Naive thymus-derived CD4-positive, alpha-beta T cell (primary cell): ENCODE data around the gene BDKRB2. TPM values are rescaled to one million over a fixed set of nuclear protein-coding genes. Genes with fewer than 3 reads are reported as not detected.

Experiments used
- ATAC-seq: fragments of 150-1000 bp; cut with Tn5 transposase; 2 replicates; pipeline ENCODE4 v1.10.0; 2021; ENCODE audit warnings: mild to moderate bottlenecking, moderate library complexity
- CTCF ChIA-PET: fragments of 350-600 bp; sonication (Branson Sonifier 250); formaldehyde crosslinking; loops from one replicate; lab custom pipeline; 2021; ENCODE audit warnings: antibody characterized with exemption; lab: Charles Lee
- POLR2A ChIA-PET: fragments of 350-600 bp; sonication (Branson Sonifier 250); formaldehyde crosslinking; loops from one replicate; lab custom pipeline; 2021; ENCODE audit warnings: antibody characterized with exemption, inconsistent platforms; lab: Charles Lee
- DNase-seq, 9 donors: peaks; one replicate each; pipeline versions ENCODE4 v3.0.0 to v3.0.0-alpha.2; 2020 to 2022; ENCODE audit warnings: mixed read lengths in 1 of 9
- H3K27ac ChIP-seq: one replicate; pipeline ENCODE4 v1.7.0; 2013; ENCODE audit warnings: mild to moderate bottlenecking, low read depth, low read length, moderate library complexity
- H3K27me3 ChIP-seq, 2 donors: one replicate each; pipeline ENCODE4 v1.7.0; 2013; ENCODE audit warnings: low read length in 2 of 2, mild to moderate bottlenecking in 2 of 2, moderate library complexity in 2 of 2; ENCODE audit not compliant: control insufficient read depth in 2 of 2, insufficient read depth in 2 of 2
- H3K36me3 ChIP-seq, 3 experiments: 1 replicate in 2 of 3; 2 replicates in 1 of 3; pipeline ENCODE4 v1.7.0; 2013; ENCODE audit warnings: low read length in 3 of 3, mild to moderate bottlenecking in 3 of 3, moderate library complexity in 1 of 3; ENCODE audit not compliant: insufficient read depth in 3 of 3, control insufficient read depth in 2 of 3
- H3K4me1 ChIP-seq, 2 donors: one replicate each; pipeline ENCODE4 v1.7.0; 2013; ENCODE audit warnings: low read length in 2 of 2, mild to moderate bottlenecking in 2 of 2, moderate library complexity in 1 of 2; ENCODE audit not compliant: control insufficient read depth in 2 of 2, insufficient read depth in 2 of 2
- H3K4me3 ChIP-seq: 2 replicates; pipeline ENCODE4 v1.7.0; 2013; ENCODE audit warnings: mild to moderate bottlenecking, low read length
- H3K9me3 ChIP-seq, 3 experiments: 1 replicate in 2 of 3; 2 replicates in 1 of 3; pipeline ENCODE4 v1.7.0; 2013; ENCODE audit warnings: low read length in 3 of 3; ENCODE audit not compliant: control insufficient read depth in 2 of 3
- H3K27ac Mint-ChIP-seq, 9 donors: one replicate each; pipeline ENCODE4 v1.8.0; 2020 to 2022; ENCODE audit warnings: mixed read lengths in 9 of 9, mild to moderate bottlenecking in 8 of 9, moderate library complexity in 5 of 9, inconsistent platforms in 2 of 9
- H3K27me3 Mint-ChIP-seq, 5 donors: one replicate each; pipeline ENCODE4 v1.8.0; 2021 to 2022; ENCODE audit warnings: mixed read lengths in 5 of 5, mild to moderate bottlenecking in 1 of 5
- H3K36me3 Mint-ChIP-seq, 5 donors: one replicate each; pipeline ENCODE4 v1.8.0; 2020 to 2022; ENCODE audit warnings: mixed read lengths in 5 of 5, mild to moderate bottlenecking in 3 of 5, inconsistent platforms in 1 of 5
- H3K4me1 Mint-ChIP-seq, 7 donors: one replicate each; pipeline ENCODE4 v1.8.0; 2020 to 2022; ENCODE audit warnings: mixed read lengths in 7 of 7, mild to moderate bottlenecking in 3 of 7, inconsistent platforms in 1 of 7
- H3K4me3 Mint-ChIP-seq, 10 donors: one replicate each; pipeline ENCODE4 v1.8.0; 2020 to 2022; ENCODE audit warnings: mild to moderate bottlenecking in 10 of 10, mixed read lengths in 10 of 10, moderate library complexity in 6 of 10, inconsistent platforms in 2 of 10
- H3K9me3 Mint-ChIP-seq, 11 donors: one replicate each; pipeline ENCODE4 v1.8.0; 2020 to 2022; ENCODE audit warnings: mixed read lengths in 11 of 11, mild to moderate bottlenecking in 4 of 11, inconsistent platforms in 1 of 11, moderate library complexity in 1 of 11
- intact Hi-C, 2 donors: fragments of 100-400 bp; cut with micrococcal nuclease; formaldehyde crosslinking; loops; one replicate each; pipeline ENCODE4 v1.15.1; 2023
- polyA plus RNA-seq, 2 donors: library from polyadenylated mRNA; unstranded; fragments of 300-500 nt; fragmentation: Illumina TruSeq; gene quantifications; one replicate each; pipeline ENCODE4 v1.2.3, GENCODE V29; 2021
- total RNA-seq, 6 experiments: library from RNA in 5 of 6; stranded (reverse) in 5 of 6; gene quantifications; 1 replicate in 5 of 6; 2 replicates in 1 of 6; pipeline ENCODE4 v1.2.3 and lab custom pipeline; 2021 to 2026

The BDKRB2 gene
- total and polyA plus RNA-seq, 7 experiments from 2014 or later, result 0.08 TPM; not detected in 6

- DNase-seq (no peak), ATAC-seq (no peak)
- Mint-ChIP-seq H3K27ac (no peak overlapping the region), H3K36me3 (no peaks in the 10 kb centered on the region), H3K4me1 (peaks cover 0 to 5% (median 0%) of the 10 kb centered on the region in 7 donors), H3K4me3 (no peak overlapping the region), H3K9me3 (peaks cover 0 to 13% (median 1%) of the 10 kb centered on the region in 11 donors), H3K27me3 (peaks cover 0 to 4% (median 0%) of the 10 kb centered on the region in 5 donors)
- ChIA-PET CTCF (no interaction called here), POLR2A (no interaction called here)
- no peaks in the 10 kb centered on the region for H3K27me3 ChIP-seq
- H3K4me3 ChIP-seq, result no peak overlapping the region
- no peaks in the 10 kb centered on the region for H3K9me3 ChIP-seq
- intact Hi-C loops, result no loop called here
- H3K27ac ChIP-seq, result no peak overlapping the region
- H3K4me1 ChIP-seq, result no peaks in the 10 kb centered on the region
- H3K36me3 ChIP-seq, result no peaks in the 10 kb centered on the region
These were observed 26.4 kb downstream of the BDKRB2 start for GRCh38 chr14:96231056-96231455.

GRCh38 chr14:96231526-96232130, 27.0 kb downstream of the BDKRB2 start:
- Histone ChIP-seq H3K27me3 (no peaks in the 10 kb centered on the region), H3K27ac (no peak overlapping the region), H3K9me3 (no peaks in the 10 kb centered on the region), H3K4me3 (no peak overlapping the region), H3K36me3 (no peaks in the 10 kb centered on the region), H3K4me1 (no peaks in the 10 kb centered on the region)
- H3K4me1 Mint-ChIP-seq, result peaks cover 0 to 5% (median 0%) of the 10 kb centered on the region in 7 donors
- CTCF ChIA-PET, result interaction anchor here (0.9 kb wide), 1 partner anchor 44 kb away, joined by 3 read pairs; no protein-coding TSS in a partner anchor
- intact Hi-C loops, result no loop called here
- H3K9me3 Mint-ChIP-seq, result peaks cover 0 to 13% (median 0%) of the 10 kb centered on the region in 11 donors
- POLR2A ChIA-PET, result no interaction called here
- no peaks in the 10 kb centered on the region for H3K36me3 Mint-ChIP-seq
- H3K27me3 Mint-ChIP-seq, result peaks cover 0 to 4% (median 0%) of the 10 kb centered on the region in 5 donors
- no peak overlapping the region for H3K27ac Mint-ChIP-seq
- no peak overlapping the region for H3K4me3 Mint-ChIP-seq
- no peak for DNase-seq
- no peak for ATAC-seq

GRCh38 chr14:96232506-96232905, 27.9 kb downstream of the BDKRB2 start:
- DNase-seq, result no peak
- Histone ChIP-seq H3K36me3 (no peaks in the 10 kb centered on the region), H3K4me1 (no peaks in the 10 kb centered on the region), H3K27me3 (no peaks in the 10 kb centered on the region), H3K4me3 (no peak overlapping the region), H3K27ac (no peak overlapping the region), H3K9me3 (no peaks in the 10 kb centered on the region)
- Mint-ChIP-seq H3K36me3 (no peaks in the 10 kb centered on the region), H3K27ac (no peak overlapping the region), H3K4me3 (no peak overlapping the region), H3K4me1 (peaks cover 0 to 5% (median 0%) of the 10 kb centered on the region in 7 donors), H3K27me3 (peaks cover 0 to 4% (median 0%) of the 10 kb centered on the region in 5 donors), H3K9me3 (peaks cover 0 to 11% (median 0%) of the 10 kb centered on the region in 11 donors)
- CTCF ChIA-PET, result interaction anchor here (0.9 kb wide), 1 partner anchor 43 kb away, joined by 3 read pairs; no protein-coding TSS in a partner anchor
- POLR2A ChIA-PET, result no interaction called here
- intact Hi-C loops, result no loop called here
- no peak for ATAC-seq

- H3K36me3 ChIP-seq, result no peaks in the 10 kb centered on the region
- Mint-ChIP-seq H3K4me1 (peaks cover 0 to 5% (median 0%) of the 10 kb centered on the region in 7 donors), H3K4me3 (no peak overlapping the region), H3K27ac (no peak overlapping the region), H3K36me3 (no peaks in the 10 kb centered on the region), H3K9me3 (peaks cover 0 to 3% (median 0%) of the 10 kb centered on the region in 11 donors), H3K27me3 (peaks cover 0 to 4% (median 0%) of the 10 kb centered on the region in 5 donors)
- H3K27me3 ChIP-seq, result peaks cover 0 to under 1% of the 10 kb centered on the region in 2 donors
- H3K9me3 ChIP-seq, result no peaks in the 10 kb centered on the region
- ChIA-PET POLR2A (no interaction called here), CTCF (no interaction called here)
- no peak for DNase-seq
- no peak overlapping the region for H3K4me3 ChIP-seq
- H3K27ac ChIP-seq, result no peak overlapping the region
- H3K4me1 ChIP-seq, result no peaks in the 10 kb centered on the region
- ATAC-seq, result no peak
- intact Hi-C loops, result no loop called here
These were observed 29.0 kb downstream of the BDKRB2 start for GRCh38 chr14:96233661-96234060.

GRCh38 chr14:96235426-96235825, 30.8 kb downstream of the BDKRB2 start:
- Mint-ChIP-seq H3K36me3 (no peaks in the 10 kb centered on the region), H3K9me3 (no peaks in the 10 kb centered on the region), H3K27ac (no peak overlapping the region), H3K4me1 (peaks cover 0 to 5% (median 0%) of the 10 kb centered on the region in 7 donors), H3K4me3 (no peak overlapping the region), H3K27me3 (peaks cover 0 to 5% (median 2%) of the 10 kb centered on the region in 5 donors)
- Histone ChIP-seq H3K27me3 (peaks cover 0 to 2% of the 10 kb centered on the region in 2 donors), H3K4me3 (no peak overlapping the region), H3K36me3 (no peaks in the 10 kb centered on the region), H3K27ac (no peak overlapping the region), H3K4me1 (no peaks in the 10 kb centered on the region), H3K9me3 (no peaks in the 10 kb centered on the region)
- intact Hi-C loops, result no loop called here
- CTCF ChIA-PET, result no interaction called here
- POLR2A ChIA-PET, result no interaction called here
- ATAC-seq, result no peak
- DNase-seq, result no peak

GRCh38 chr14:96237641-96238040, 33.0 kb downstream of the BDKRB2 start:
- Mint-ChIP-seq H3K4me3 (no peak overlapping the region), H3K9me3 (peaks cover 0 to 3% (median 0%) of the 10 kb centered on the region in 11 donors), H3K4me1 (peaks cover 0 to 5% (median 0%) of the 10 kb centered on the region in 7 donors), H3K36me3 (no peaks in the 10 kb centered on the region), H3K27me3 (peaks cover 0 to 12% (median 4%) of the 10 kb centered on the region in 5 donors), H3K27ac (no peak overlapping the region)
- CTCF ChIA-PET, result no interaction called here
- no peaks in the 10 kb centered on the region for H3K4me1 ChIP-seq
- POLR2A ChIA-PET, result no interaction called here
- intact Hi-C loops, result no loop called here
- H3K36me3 ChIP-seq, result no peaks in the 10 kb centered on the region
- H3K9me3 ChIP-seq, result no peaks in the 10 kb centered on the region
- H3K4me3 ChIP-seq, result no peak overlapping the region
- H3K27ac ChIP-seq, result no peak overlapping the region
- DNase-seq (no peak), ATAC-seq (no peak)
- peaks cover 0 to 2% of the 10 kb centered on the region in 2 donors for H3K27me3 ChIP-seq
